Uterus (tissue), 2 donors: ENCODE results near the gene ATP10A.

Experiments used
- POLR2A ChIP-seq, 2 donors: fragments of 450-650 bp; IDR thresholded peaks; one replicate each; pipeline ENCODE4 v1.6.1; 2016; ENCODE audit warnings: antibody characterized with exemption in 2 of 2, mild to moderate bottlenecking in 1 of 2, moderate library complexity in 1 of 2
- TF ChIP-seq, protein P1 (sequence below), 4 experiments: fragments of 200-600 bp in 2 of 4; fragments of 450-650 bp in 2 of 4; sonication (generic) in 2 of 4; IDR thresholded peaks; one replicate each; pipeline ENCODE4 v1.5.1; 2016 to 2019; ENCODE audit warnings: antibody characterized with exemption in 4 of 4, mild to moderate bottlenecking in 2 of 4, moderate library complexity in 1 of 4

GRCh38 chr15:25838871-25839195 is 24.3 kb downstream of the ATP10A start:
- TF ChIP-seq, protein P1, sequence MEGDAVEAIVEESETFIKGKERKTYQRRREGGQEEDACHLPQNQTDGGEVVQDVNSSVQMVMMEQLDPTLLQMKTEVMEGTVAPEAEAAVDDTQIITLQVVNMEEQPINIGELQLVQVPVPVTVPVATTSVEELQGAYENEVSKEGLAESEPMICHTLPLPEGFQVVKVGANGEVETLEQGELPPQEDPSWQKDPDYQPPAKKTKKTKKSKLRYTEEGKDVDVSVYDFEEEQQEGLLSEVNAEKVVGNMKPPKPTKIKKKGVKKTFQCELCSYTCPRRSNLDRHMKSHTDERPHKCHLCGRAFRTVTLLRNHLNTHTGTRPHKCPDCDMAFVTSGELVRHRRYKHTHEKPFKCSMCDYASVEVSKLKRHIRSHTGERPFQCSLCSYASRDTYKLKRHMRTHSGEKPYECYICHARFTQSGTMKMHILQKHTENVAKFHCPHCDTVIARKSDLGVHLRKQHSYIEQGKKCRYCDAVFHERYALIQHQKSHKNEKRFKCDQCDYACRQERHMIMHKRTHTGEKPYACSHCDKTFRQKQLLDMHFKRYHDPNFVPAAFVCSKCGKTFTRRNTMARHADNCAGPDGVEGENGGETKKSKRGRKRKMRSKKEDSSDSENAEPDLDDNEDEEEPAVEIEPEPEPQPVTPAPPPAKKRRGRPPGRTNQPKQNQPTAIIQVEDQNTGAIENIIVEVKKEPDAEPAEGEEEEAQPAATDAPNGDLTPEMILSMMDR (IDR thresholded peaks at IDR 0.05), result no peak
- no peak for TF ChIP-seq POLR2A (IDR thresholded peaks at IDR 0.05)
